Pancreas (tissue), 10 donors: Measurements from ENCODE around the gene POU3F2. TPM values are rescaled to one million over a fixed set of nuclear protein-coding genes. Genes with fewer than 3 reads are reported as not detected.

Source experiments
- ATAC-seq, 4 donors: fragments of 200-7000 bp; cut with Tn5 transposase; one replicate each; pipeline versions ENCODE4 v1.8.0 to v1.9.1; 2020; ENCODE audit warnings: mild to moderate bottlenecking in 4 of 4, moderate library complexity in 4 of 4
- DNase-seq, 6 donors: peaks; one replicate each; pipeline ENCODE4 v3.0.0-alpha.2; 2020
- FAIRE-seq: peaks from 2 replicates; lab custom pipeline; 2012; peaks lifted over from hg19 to GRCh38; lab: Jason Lieb, UNC
- H3K27ac ChIP-seq, 4 donors: fragments of 200-600 bp; sonication (generic); 1 replicate in 3 of 4; 2 replicates in 1 of 4; pipeline versions ENCODE4 v1.5.0 to v1.8.0; 2020
- H3K27me3 ChIP-seq, 4 donors: fragments of 200-600 bp; one replicate each; pipeline ENCODE4 v1.8.0; 2021
- H3K36me3 ChIP-seq, 3 donors: fragments of 200-600 bp; sonication (generic) in 1 of 3; one replicate each; pipeline versions ENCODE4 v1.5.0 to v1.8.0; 2020 to 2021
- H3K4me1 ChIP-seq, 3 donors: fragments of 200-600 bp; one replicate each; pipeline ENCODE4 v1.8.0; 2021
- H3K4me3 ChIP-seq, 4 donors: fragments of 200-600 bp; sonication (generic) in 2 of 4; one replicate each; pipeline versions ENCODE4 v1.5.0 to v1.8.0; 2020 to 2021
- H3K9me3 ChIP-seq, 4 donors: fragments of 200-600 bp; one replicate each; pipeline ENCODE4 v1.8.0; 2021
- WGBS, 2 donors: extraction: QIAGEN DNeasy Blood & Tissue Kit; methylation state at CpG; one replicate each; pipeline ENCODE4 v1.1.7; 2013; 5-methylcytosine and 5-hydroxymethylcytosine counted together
- intact Hi-C, 3 donors: fragments of 100-400 bp; cut with DNase I; formaldehyde crosslinking; loops; one replicate each; pipeline versions ENCODE4 v1.11.1 to v1.14.2; 2022
- polyA plus RNA-seq, 2 donors: library from polyadenylated mRNA; stranded (reverse); fragments of 200-250 nt; gene quantifications; one replicate each; pipeline ENCODE4 v1.2.3, GENCODE V29; 2013
- total RNA-seq, 6 donors: library from RNA; stranded (reverse); fragmentation: NEBNext Ultra II Directional in 4 of 6; extraction: Animal tissue kit (Norgen Biotek cat#: 25700) in 4 of 6; gene quantifications; one replicate each; pipeline versions ENCODE4 v1.2.1 to v1.2.4, GENCODE V29; 2021 to 2023
- TF ChIP-seq, protein P1 (sequence below), 4 donors: fragments of 200-600 bp; sonication (generic) in 3 of 4; IDR thresholded peaks; one replicate each; pipeline versions ENCODE4 v1.5.0 to v1.8.0; 2021; ENCODE audit warnings: antibody characterized with exemption in 4 of 4
- donor health status: healthy with polysubstance abuse.
- donor health status: DM: no; HTN: no; CAD: no; lungs with moderate emphysema.
- donor health status: DM: no; HTN: no; CAD: no.
- donor health status: control.
- donor health status: control.
- donor health status: Bipolar disorder and iron deficiency.
- donor health status: DM: yes; HTN: yes; CAD: no.
- donor health status: DM: no; HTN: no; CAD: no.
- donor health status: DM: no; HTN: no; CAD: no.
- donor health status: DM: yes; HTN: yes; CAD: no.

Gene POU3F2
- total and polyA plus RNA-seq, 8 donors, result not detected

DNA sequence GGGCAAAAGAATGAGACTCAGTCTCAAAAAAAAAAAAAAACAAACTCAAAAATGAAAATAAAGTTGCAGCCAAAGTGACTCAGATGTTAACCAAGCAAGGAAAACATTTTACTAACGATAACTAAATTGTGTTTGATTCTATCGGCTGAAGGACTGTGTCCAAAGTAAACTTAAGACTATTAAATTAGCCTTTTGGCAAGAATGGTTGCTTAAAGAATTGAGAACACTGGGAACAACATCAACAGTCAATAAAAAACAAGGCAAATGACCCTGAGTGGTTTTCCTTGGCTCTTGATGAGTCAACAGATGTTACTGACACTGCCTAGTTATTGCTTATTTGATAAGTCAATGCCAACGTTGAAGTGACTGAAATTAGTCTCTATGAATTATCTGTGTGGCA, 36.7 kb downstream of the POU3F2 start:
- Histone ChIP-seq H3K4me1 (no peaks in the 10 kb centered on the region), H3K36me3 (peaks cover 0 to 4% (median 0%) of the 10 kb centered on the region in 3 donors), H3K4me3 (no peak overlapping the region), H3K27ac (no peak overlapping the region), H3K9me3 (no peaks in the 10 kb centered on the region), H3K27me3 (no peaks in the 10 kb centered on the region)
- DNase-seq (no peak), FAIRE-seq (no peak), ATAC-seq (peak in 3 of 4 donors; percentile 28 to 48 (median 40))
- TF ChIP-seq, protein P1, sequence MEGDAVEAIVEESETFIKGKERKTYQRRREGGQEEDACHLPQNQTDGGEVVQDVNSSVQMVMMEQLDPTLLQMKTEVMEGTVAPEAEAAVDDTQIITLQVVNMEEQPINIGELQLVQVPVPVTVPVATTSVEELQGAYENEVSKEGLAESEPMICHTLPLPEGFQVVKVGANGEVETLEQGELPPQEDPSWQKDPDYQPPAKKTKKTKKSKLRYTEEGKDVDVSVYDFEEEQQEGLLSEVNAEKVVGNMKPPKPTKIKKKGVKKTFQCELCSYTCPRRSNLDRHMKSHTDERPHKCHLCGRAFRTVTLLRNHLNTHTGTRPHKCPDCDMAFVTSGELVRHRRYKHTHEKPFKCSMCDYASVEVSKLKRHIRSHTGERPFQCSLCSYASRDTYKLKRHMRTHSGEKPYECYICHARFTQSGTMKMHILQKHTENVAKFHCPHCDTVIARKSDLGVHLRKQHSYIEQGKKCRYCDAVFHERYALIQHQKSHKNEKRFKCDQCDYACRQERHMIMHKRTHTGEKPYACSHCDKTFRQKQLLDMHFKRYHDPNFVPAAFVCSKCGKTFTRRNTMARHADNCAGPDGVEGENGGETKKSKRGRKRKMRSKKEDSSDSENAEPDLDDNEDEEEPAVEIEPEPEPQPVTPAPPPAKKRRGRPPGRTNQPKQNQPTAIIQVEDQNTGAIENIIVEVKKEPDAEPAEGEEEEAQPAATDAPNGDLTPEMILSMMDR (IDR thresholded peaks at IDR 0.05), result no peak
- intact Hi-C loops, result no loop called here
- 32 to 38% methylated on average over 3 of the region's 3 CpGs for WGBS, 2 donors

DNA sequence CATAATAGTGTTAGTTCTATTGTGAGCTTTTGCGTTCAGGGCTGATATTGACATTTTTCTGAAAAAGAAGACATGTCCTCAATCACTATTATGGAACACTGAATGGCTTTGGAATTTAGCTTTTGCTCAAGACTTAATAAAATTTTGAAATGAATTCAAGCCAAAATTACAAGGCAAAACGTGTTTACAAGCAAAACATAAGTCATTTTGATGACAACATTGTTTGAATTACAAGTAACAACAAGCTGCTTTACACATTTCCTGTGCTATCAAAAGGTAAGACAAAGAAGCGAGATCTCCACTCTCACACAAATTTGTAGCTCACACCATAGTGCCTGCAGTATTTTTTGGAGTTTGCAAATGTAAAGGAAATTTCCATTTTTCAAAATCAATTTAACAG, 37.4 kb downstream of the POU3F2 start:
- Histone ChIP-seq H3K36me3 (peaks cover 0 to 4% (median 0%) of the 10 kb centered on the region in 3 donors), H3K27me3 (no peaks in the 10 kb centered on the region), H3K27ac (no peak overlapping the region), H3K4me3 (no peak overlapping the region), H3K9me3 (no peaks in the 10 kb centered on the region), H3K4me1 (no peaks in the 10 kb centered on the region)
- intact Hi-C loops, result no loop called here
- WGBS, 2 donors, result 86 to 87% methylated on average over 3 of the region's 3 CpGs
- ATAC-seq (no peak), FAIRE-seq (no peak), DNase-seq (no peak)
- TF ChIP-seq, protein P1 (IDR thresholded peaks at IDR 0.05), result no peak

DNA sequence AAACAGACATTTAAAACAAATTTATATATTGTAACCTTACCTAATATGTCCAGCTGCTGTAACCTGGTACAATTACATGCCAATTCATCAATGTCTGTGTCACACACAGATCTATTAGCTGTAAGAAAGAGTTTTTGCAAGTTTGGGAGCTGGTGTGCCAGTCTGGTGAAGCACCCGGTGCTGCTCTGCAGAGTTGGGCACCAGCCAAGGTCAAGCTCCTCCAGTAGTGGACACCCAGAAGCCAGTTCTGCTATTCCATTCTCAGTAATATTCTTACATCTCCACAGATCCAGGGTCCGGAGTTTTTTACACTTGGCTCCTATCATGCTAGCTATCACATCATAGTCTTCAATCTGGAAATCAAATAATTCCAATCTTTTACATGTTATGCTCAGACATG, 41.0 kb downstream of the POU3F2 start:
- H3K36me3 ChIP-seq, result peaks cover 0 to 7% (median 4%) of the 10 kb centered on the region in 3 donors
- WGBS, 2 donors, result 48 to 58% methylated on average over 2 of the region's 2 CpGs

DNA sequence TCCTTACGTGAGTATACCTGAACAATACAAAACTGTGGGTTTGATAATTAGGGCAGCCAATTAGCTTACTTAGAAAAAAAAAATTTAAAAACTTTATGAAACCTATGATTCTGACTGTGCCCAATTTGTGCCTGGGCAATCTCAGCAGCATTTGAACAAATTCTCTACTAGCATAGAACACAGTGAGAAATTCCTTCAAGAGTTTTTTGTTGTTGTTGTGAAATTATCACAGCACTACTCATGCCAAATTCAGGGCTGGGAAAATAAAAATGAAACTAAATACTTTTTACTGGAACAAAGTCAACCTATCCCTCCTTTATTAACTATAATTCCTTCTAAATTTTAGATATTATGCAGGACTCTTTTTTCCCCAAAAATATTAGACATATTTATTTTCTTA, 42.9 kb downstream of the POU3F2 start:
- ATAC-seq, result no peak
- 0 to 97% methylated on average over 1 of the region's 1 CpG for WGBS, 2 donors
- Histone ChIP-seq H3K4me3 (no peak overlapping the region), H3K4me1 (no peaks in the 10 kb centered on the region), H3K36me3 (peaks cover 0 to 7% (median 4%) of the 10 kb centered on the region in 3 donors), H3K27me3 (no peaks in the 10 kb centered on the region), H3K9me3 (no peaks in the 10 kb centered on the region), H3K27ac (no peak overlapping the region)
- intact Hi-C loops, result no loop called here
- no peak for FAIRE-seq
- TF ChIP-seq, protein P1 (IDR thresholded peaks at IDR 0.05), result no peak
- no peak for DNase-seq

More for the DNA sequence above, 41.0 kb downstream of the POU3F2 start:
- Histone ChIP-seq H3K27ac (no peak overlapping the region), H3K27me3 (no peaks in the 10 kb centered on the region), H3K4me3 (no peak overlapping the region), H3K9me3 (no peaks in the 10 kb centered on the region), H3K4me1 (no peaks in the 10 kb centered on the region)
- intact Hi-C loops, result no loop called here
- DNase-seq (peak in 4 of 6 donors; percentile 17 to 60 (median 42)), FAIRE-seq (no peak), ATAC-seq (peak in 1 of 4 donors; percentile 59)
- TF ChIP-seq, protein P1 (IDR thresholded peaks at IDR 0.05), result no peak

DNA sequence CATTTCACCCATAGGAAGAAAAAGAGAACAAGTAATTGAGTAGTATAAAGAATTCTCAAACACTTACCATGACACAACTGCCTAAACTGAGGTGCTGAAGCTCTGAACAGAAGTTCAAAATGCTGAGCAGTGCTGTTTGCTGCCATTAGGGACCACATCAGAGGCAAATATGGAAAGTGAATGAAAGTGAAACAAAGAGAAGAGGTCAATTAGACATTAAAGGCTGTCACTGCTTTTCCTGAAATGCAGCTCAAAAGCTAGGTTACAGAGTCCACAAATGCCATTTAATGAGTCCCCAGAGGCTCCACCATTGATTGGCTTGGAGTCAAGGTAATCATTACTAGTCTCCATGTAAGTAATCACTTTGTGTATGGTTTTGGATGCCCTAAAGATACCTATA, 46.1 kb downstream of the POU3F2 start:
- H3K27ac ChIP-seq, result no peak overlapping the region
- H3K27me3 ChIP-seq, result no peaks in the 10 kb centered on the region
- DNase-seq (no peak), FAIRE-seq (no peak), ATAC-seq (peak in 2 of 4 donors; percentile 22 to 51)
- H3K9me3 ChIP-seq, result no peaks in the 10 kb centered on the region
- intact Hi-C loops, result no loop called here
- TF ChIP-seq, protein P1 (IDR thresholded peaks at IDR 0.05), result no peak
- H3K4me1 ChIP-seq, result no peaks in the 10 kb centered on the region
- peaks cover 0 to 7% (median 0%) of the 10 kb centered on the region in 3 donors for H3K36me3 ChIP-seq
- no peak overlapping the region for H3K4me3 ChIP-seq
